Brain microvascular endothelial cell (primary cell): ENCODE data around the gene NDEL1.

Source experiments
- DNase-seq: peaks from one replicate; pipeline ENCODE4 v3.0.0-alpha.2; 2020
- H3K27ac ChIP-seq: fragments of 250-450 bp; sonication (Bioruptor Pico); 2 replicates; pipeline ENCODE4 v1.5.1; 2020; ENCODE audit warnings: mild to moderate bottlenecking, moderate library complexity
- H3K27me3 ChIP-seq: fragments of 250-450 bp; sonication (Bioruptor Pico); replicated peaks from 2 replicates; pipeline ENCODE4 v1.5.1; 2020; ENCODE audit warnings: mild to moderate bottlenecking
- H3K36me3 ChIP-seq: fragments of 250-450 bp; sonication (Bioruptor Pico); replicated peaks from 2 replicates; pipeline ENCODE4 v1.5.1; 2020; ENCODE audit warnings: mild to moderate bottlenecking
- H3K4me3 ChIP-seq: 2 replicates; pipeline ENCODE4 v1.5.1; 2011; ENCODE audit warnings: low read depth, mild to moderate bottlenecking, control low read depth, low read length, moderate library complexity
- CTCF ChIP-seq: IDR thresholded peaks from 2 replicates; pipeline ENCODE4 v1.5.1; 2011; ENCODE audit warnings: low read depth, mild to moderate bottlenecking, moderate library complexity, low read length, control low read depth, inconsistent platforms; ENCODE audit errors: missing control alignments
- in situ Hi-C: cut with HindIII; loops from 2 replicates; pipeline ENCODE4 v1.10.0; 2017; ENCODE audit warnings: low sequenced_read_pairs, low pct_ligation_motif_present

Gene NDEL1

GRCh38 chr17:8466456-8466855, 30.8 kb downstream of the NDEL1 start:
- Histone ChIP-seq H3K27me3 (no peaks in the 10 kb centered on the region), H3K4me3 (no peak overlapping the region), H3K27ac (no peak overlapping the region), H3K36me3 (peaks cover 77% of the 10 kb centered on the region)
- TF ChIP-seq CTCF = no peak
- DNase-seq = no peak
- in situ Hi-C loops = no loop called here

- no peak for DNase-seq
- Histone ChIP-seq H3K4me3 (no peak overlapping the region), H3K27me3 (no peaks in the 10 kb centered on the region), H3K27ac (no peak overlapping the region), H3K36me3 (peaks cover 77% of the 10 kb centered on the region)
- in situ Hi-C loops = no loop called here
- TF ChIP-seq CTCF = no peak
Measured at GRCh38 chr17:8466873-8467272, 31.2 kb downstream of the NDEL1 start.

GRCh38 chr17:8467527-8467926, 31.8 kb downstream of the NDEL1 start:
- in situ Hi-C loops = no loop called here
- TF ChIP-seq CTCF = no peak
- Histone ChIP-seq H3K27ac (no peak overlapping the region), H3K4me3 (no peak overlapping the region), H3K27me3 (no peaks in the 10 kb centered on the region), H3K36me3 (peaks cover 76% of the 10 kb centered on the region)
- DNase-seq = no peak

DNA sequence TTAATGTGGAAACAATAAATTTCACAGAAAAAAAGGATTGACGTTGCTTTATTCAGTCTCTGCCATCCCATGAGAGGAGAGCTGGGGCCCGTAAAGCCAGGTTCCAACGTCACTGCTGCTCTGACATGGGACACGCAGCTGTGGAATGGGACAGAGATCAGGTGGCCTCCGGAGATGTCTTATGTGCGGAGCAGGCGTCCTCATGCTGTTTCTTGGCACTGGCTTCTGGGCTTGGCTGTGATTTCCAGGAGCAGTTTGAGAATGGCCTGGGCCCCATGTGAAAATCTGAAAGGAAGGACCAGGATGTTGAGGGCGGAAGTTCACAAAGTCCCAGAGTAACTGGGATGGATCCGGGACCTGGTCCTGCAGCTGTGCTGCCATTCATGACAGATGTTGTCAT, 32.4 kb downstream of the NDEL1 start:
- Histone ChIP-seq H3K27ac (no peak overlapping the region), H3K27me3 (no peaks in the 10 kb centered on the region), H3K4me3 (no peak overlapping the region), H3K36me3 (peaks cover 72% of the 10 kb centered on the region)
- DNase-seq = no peak
- TF ChIP-seq CTCF = no peak
- in situ Hi-C loops = no loop called here

DNA sequence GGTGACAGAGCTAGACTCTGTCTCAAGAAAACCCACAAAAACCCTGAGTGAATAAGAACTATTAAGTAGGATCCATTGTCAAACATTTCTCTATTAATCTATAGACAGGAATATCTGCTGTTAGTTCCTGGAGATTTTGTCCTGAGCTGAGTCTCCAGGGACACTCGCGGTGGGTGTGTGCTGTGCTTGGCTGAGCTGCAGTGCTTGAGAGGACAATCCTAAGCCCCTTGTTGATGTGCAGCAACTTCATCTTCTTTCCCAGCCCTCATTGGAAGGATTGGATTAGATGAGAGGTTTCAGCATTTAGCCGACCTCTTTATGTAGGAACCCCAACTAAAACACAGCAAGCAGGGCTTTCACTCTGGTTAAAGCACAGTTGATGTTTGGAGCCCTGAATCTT, 33.3 kb downstream of the NDEL1 start:
- Histone ChIP-seq H3K27ac (no peak overlapping the region), H3K27me3 (no peaks in the 10 kb centered on the region), H3K4me3 (no peak overlapping the region), H3K36me3 (peaks cover 71% of the 10 kb centered on the region)
- no peak for TF ChIP-seq CTCF
- DNase-seq = no peak
- in situ Hi-C loops = no loop called here

- H3K36me3 ChIP-seq = peaks cover 70% of the 10 kb centered on the region
- H3K27ac ChIP-seq = no peak overlapping the region
- in situ Hi-C loops = no loop called here
- H3K4me3 ChIP-seq = no peak overlapping the region
- no peak for TF ChIP-seq CTCF
- no peaks in the 10 kb centered on the region for H3K27me3 ChIP-seq
- no peak for DNase-seq
Measured at GRCh38 chr17:8469964-8470363, 34.3 kb downstream of the NDEL1 start.
